GM12878 (cell line): ENCODE results near the gene C9orf72.

Experiments used
- BRCA1 ChIP-seq: IDR thresholded peaks from 2 replicates; pipeline ENCODE4 v1.6.1; 2011; ENCODE audit warnings: low read depth, low read length, improper control_type of control experiment
- CREB1 ChIP-seq: IDR thresholded peaks from 2 replicates; pipeline ENCODE4 v1.6.1; 2012; ENCODE audit warnings: low read depth, mild to moderate bottlenecking, inconsistent platforms
- CTCF ChIP-seq, 3 experiments: IDR thresholded peaks in 2 of 3; conservative IDR thresholded peaks in 1 of 3; 2 replicates each; pipeline ENCODE4 v1.5.1; 2011; ENCODE audit warnings: low read depth in 3 of 3, low read length in 3 of 3, mild to moderate bottlenecking in 3 of 3, control low read depth in 2 of 3, moderate library complexity in 2 of 3, inconsistent platforms in 1 of 3, mixed read lengths in 1 of 3; ENCODE audit not compliant: control insufficient read depth in 2 of 3, insufficient read depth in 1 of 3; ENCODE audit errors: extremely low read depth in 1 of 3
- EP300 ChIP-seq, 2 experiments: fragments of 150-350 bp in 1 of 2; IDR thresholded peaks; 2 replicates each; pipeline ENCODE4 v1.6.1; 2011 to 2012; ENCODE audit warnings: low read depth in 2 of 2, low read length in 2 of 2, borderline replicate concordance in 1 of 2, improper control_type of control experiment in 1 of 2, inconsistent platforms in 1 of 2; ENCODE audit not compliant: control insufficient read depth in 1 of 2
- EZH2 ChIP-seq: IDR thresholded peaks from 2 replicates; pipeline ENCODE4 v1.6.1; 2012; ENCODE audit warnings: low read depth, mild to moderate bottlenecking, control low read depth, inconsistent platforms, low read length, borderline replicate concordance; ENCODE audit not compliant: control insufficient read depth
- HCFC1 ChIP-seq: fragments of 150-350 bp; IDR thresholded peaks from 2 replicates; pipeline ENCODE4 v1.6.1; 2014; ENCODE audit warnings: low read length
- KDM1A ChIP-seq: fragments of 200-600 bp; sonication (generic); IDR thresholded peaks from 2 replicates; pipeline ENCODE4 v1.6.1; 2016; ENCODE audit warnings: borderline replicate concordance
- POLR2A ChIP-seq: IDR thresholded peaks from 2 replicates; pipeline ENCODE4 v1.6.1; 2011; ENCODE audit warnings: low read depth, mild to moderate bottlenecking, low read length
- POU2F2 ChIP-seq: IDR thresholded peaks from 3 replicates; pipeline ENCODE4 v1.6.1; 2011; ENCODE audit warnings: low read depth, mild to moderate bottlenecking, low read length, borderline replicate concordance
- RAD21 ChIP-seq: IDR thresholded peaks from 2 replicates; pipeline ENCODE4 v1.6.1; 2011; ENCODE audit warnings: mild to moderate bottlenecking, low read depth, low read length, moderate library complexity; ENCODE audit not compliant: insufficient read depth
- REST ChIP-seq: IDR thresholded peaks from 2 replicates; pipeline ENCODE4 v1.6.1; 2012; ENCODE audit warnings: mild to moderate bottlenecking, low read depth, low read length
- TAF1 ChIP-seq: IDR thresholded peaks from 2 replicates; pipeline ENCODE4 v1.6.1; 2011; ENCODE audit warnings: mild to moderate bottlenecking, low read depth, low read length, borderline replicate concordance
- TF ChIP-seq, protein P1 (sequence below): IDR thresholded peaks from 2 replicates; pipeline ENCODE4 v1.6.1; 2012; ENCODE audit warnings: low read depth, low read length, improper control_type of control experiment

GRCh38 chr9:27600256-27600655 lies 27.0 kb upstream of the C9orf72 start:
- TF ChIP-seq EP300 (IDR thresholded peaks at IDR 0.05; ENCODE audit: borderline replicate concordance in 1 of 2, control insufficient read depth in 1 of 2, low read depth in 2 of 2, low read length in 2 of 2): no peak
- TF ChIP-seq BRCA1: no peak
- no peak for TF ChIP-seq RAD21
- no peak for TF ChIP-seq TAF1
- no peak for TF ChIP-seq CTCF (IDR thresholded peaks at IDR 0.05 in 2 of 3, conservative IDR thresholded peaks at IDR 0.05 in 1 of 3; ENCODE audit: control insufficient read depth in 2 of 3, extremely low read depth in 1 of 3, insufficient read depth in 1 of 3, low read depth in 3 of 3, low read length in 3 of 3)
- TF ChIP-seq, protein P1, sequence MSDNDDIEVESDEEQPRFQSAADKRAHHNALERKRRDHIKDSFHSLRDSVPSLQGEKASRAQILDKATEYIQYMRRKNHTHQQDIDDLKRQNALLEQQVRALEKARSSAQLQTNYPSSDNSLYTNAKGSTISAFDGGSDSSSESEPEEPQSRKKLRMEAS: no peak
- TF ChIP-seq KDM1A: no peak
- no peak for TF ChIP-seq HCFC1
- no peak for TF ChIP-seq EZH2
- no peak for TF ChIP-seq REST
- no peak for TF ChIP-seq POLR2A
- TF ChIP-seq CREB1: no peak
- no peak for TF ChIP-seq POU2F2
